Stimulated activated memory B cell treated with anti-CD40 and anti-IgM and Interleukin-4, amounts not matched to agents 10 μg/mL and 1 μg/mL and 100 μg/mL, for 72 hours (primary cell): ENCODE results near the gene CDK18.

Experiments used
- ATAC-seq: fragments of 150-1000 bp; cut with Tn5 transposase; 2 replicates; pipeline ENCODE4 v1.10.0; 2021
- H3K27ac Mint-ChIP-seq: one replicate; pipeline ENCODE4 v1.8.0; 2022; ENCODE audit warnings: mild to moderate bottlenecking, mixed read lengths
- H3K27me3 Mint-ChIP-seq: one replicate; pipeline ENCODE4 v1.8.0; 2022; ENCODE audit warnings: mixed read lengths
- H3K36me3 Mint-ChIP-seq: one replicate; pipeline ENCODE4 v1.8.0; 2022; ENCODE audit warnings: mixed read lengths
- H3K4me1 Mint-ChIP-seq: one replicate; pipeline ENCODE4 v1.8.0; 2022; ENCODE audit warnings: mixed read lengths
- H3K4me3 Mint-ChIP-seq: one replicate; pipeline ENCODE4 v1.8.0; 2022; ENCODE audit warnings: mild to moderate bottlenecking, moderate library complexity, mixed read lengths
- H3K9me3 Mint-ChIP-seq: one replicate; pipeline ENCODE4 v1.8.0; 2022; ENCODE audit warnings: mixed read lengths

CDK18 gene

DNA sequence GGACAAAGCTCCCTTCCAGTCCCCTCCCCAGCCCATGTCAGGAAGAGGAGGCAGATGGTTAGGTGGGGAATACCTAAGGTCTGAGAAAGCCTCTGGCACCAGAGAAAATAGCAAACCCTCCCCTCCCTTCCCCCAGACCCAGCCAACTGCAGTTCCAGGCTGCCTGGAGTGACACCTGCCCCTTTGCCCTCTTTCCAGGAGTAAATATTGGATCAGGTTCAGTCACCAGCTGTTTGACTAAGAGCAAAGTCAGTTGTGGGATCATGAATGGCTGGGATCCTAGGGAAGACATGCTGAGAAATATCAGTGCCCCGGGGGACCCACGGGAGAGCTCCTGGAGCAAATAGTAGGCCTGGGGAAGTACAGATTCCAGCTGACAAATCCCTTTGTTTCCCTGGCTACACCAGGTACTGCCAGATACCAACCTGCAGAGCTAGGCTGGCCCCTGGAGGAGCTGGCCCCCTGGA lies 12.2 kb upstream of the CDK18 start:
- Mint-ChIP-seq H3K27me3 (peaks cover 77% of the 10 kb centered on the region), H3K9me3 (no peaks in the 10 kb centered on the region), H3K27ac (no peak overlapping the region), H3K4me3 (no peak overlapping the region), H3K4me1 (peaks cover 7% of the 10 kb centered on the region), H3K36me3 (no peaks in the 10 kb centered on the region)
- no peak for ATAC-seq

DNA sequence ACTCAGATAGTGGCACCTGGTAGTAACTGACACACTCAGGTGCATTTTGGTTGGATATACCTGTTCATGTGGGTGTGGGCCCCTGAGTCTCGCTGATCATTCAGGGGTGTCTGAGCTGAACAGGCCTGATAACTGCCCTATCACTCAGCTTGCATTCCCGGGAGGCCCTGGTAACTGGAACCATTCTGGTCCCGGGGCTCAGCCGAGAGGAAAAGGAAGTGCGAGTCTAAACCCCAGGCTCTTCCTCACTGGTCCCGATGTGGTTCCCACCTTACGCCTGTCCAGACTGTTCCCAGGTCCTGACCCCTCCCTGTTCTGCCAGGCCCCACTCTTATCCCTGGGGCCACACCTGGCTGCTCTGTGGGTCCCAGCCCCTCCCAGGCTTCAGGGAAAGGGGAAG lies 11.7 kb upstream of the CDK18 start:
- ATAC-seq = no peak
- Mint-ChIP-seq H3K4me3 (no peak overlapping the region), H3K36me3 (no peaks in the 10 kb centered on the region), H3K27ac (no peak overlapping the region), H3K4me1 (peaks cover 7% of the 10 kb centered on the region), H3K9me3 (no peaks in the 10 kb centered on the region), H3K27me3 (peaks cover 76% of the 10 kb centered on the region)

DNA sequence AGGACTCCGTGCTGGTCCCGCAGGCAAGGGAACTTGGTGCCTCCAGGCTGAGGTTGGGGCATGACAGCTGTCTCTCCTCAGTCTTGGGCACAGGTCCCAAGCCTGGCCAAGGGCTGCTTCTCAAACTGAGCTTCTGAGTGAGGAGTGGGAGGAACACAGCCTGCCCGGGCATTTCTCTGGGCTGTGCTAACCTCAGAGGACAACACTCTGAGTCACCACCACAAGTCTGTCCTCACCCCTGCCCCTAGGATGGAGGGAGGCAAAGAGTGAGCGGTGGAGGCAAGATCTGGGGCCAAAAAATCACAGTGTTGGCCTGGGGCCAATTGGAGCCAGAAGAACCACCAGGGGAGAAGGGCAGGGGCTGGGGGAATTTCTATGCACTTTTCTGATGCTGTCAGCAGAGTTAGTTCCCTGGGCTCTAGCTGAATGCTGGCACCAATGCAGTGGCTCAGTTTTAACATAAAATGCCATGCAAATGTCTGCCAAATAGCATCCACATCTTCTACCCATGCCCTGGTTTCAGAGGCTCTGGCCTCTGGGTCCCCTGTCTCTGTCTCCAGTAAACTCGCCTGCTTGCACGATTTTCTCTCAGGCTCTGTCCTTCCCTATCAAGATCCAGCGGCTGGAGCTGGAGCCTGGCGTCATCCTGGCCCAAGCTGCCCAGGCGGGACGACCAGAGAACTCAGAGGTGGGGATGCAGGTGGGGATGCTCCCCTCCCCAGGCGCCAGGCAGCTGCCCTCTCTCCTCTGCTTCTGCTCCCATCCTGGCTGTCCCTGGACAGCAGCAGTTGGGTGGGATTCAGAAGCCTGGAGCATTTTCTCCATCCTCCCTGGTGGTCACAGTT lies 11.0 kb upstream of the CDK18 start:
- H3K4me1 Mint-ChIP-seq = peaks cover 7% of the 10 kb centered on the region
- H3K27ac Mint-ChIP-seq = no peak overlapping the region
- no peaks in the 10 kb centered on the region for H3K36me3 Mint-ChIP-seq
- H3K9me3 Mint-ChIP-seq = no peaks in the 10 kb centered on the region
- no peak overlapping the region for H3K4me3 Mint-ChIP-seq
- H3K27me3 Mint-ChIP-seq = peaks cover 70% of the 10 kb centered on the region
- peak; percentile 22 for ATAC-seq

DNA sequence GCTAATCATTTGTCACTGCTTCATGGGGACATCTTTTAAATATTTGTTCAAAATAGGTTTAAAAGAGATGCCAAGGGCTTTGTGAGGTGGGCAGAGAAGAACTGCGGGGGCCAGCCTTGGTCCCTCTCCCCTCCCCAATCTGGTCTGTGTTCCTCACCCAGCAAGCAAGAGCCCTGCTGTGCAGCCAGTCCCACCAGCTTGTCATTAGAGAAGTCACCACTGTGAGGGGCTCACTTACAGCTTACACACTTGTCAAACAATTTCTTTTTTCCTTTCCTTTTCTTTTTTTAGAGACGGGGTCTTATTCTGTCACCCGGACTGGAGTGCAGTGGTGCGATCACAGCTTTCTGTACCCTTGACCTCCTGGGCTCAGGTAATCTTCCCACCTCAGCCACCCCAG lies 10.4 kb upstream of the CDK18 start:
- no peaks in the 10 kb centered on the region for H3K36me3 Mint-ChIP-seq
- no peak for ATAC-seq
- H3K4me3 Mint-ChIP-seq = no peak overlapping the region
- peaks cover 7% of the 10 kb centered on the region for H3K4me1 Mint-ChIP-seq
- no peak overlapping the region for H3K27ac Mint-ChIP-seq
- H3K9me3 Mint-ChIP-seq = no peaks in the 10 kb centered on the region
- H3K27me3 Mint-ChIP-seq = peaks cover 69% of the 10 kb centered on the region

DNA sequence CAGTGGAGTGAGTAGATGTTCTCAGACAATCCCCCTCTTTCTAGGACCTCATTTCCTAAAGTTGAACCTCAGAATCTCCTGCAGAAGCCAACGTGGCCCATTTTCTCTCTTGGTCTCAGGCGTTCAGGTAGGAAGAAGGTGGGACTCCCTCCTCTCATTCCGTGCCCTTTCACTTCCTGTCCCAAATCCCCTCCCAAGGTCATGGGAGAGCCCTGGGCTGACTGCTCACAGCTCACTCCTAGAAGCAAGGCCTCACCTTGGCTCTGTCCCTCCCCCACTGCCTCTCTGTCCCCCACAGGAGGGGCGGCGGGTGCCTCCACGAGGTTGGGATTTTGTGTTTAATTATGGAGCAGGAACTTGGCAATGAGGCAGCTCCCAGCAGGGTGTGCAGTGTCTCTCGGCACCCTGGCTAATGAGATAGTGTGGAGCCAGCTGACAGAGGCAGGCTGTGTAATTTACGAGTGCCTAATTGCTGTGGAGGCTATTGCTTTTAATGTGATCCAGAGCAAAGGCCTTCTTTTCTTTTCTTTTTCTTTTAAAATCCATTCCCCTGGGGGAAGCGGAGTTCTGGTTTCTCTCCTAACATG lies 9.1 kb upstream of the CDK18 start:
- no peaks in the 10 kb centered on the region for H3K36me3 Mint-ChIP-seq
- H3K9me3 Mint-ChIP-seq = no peaks in the 10 kb centered on the region
- ATAC-seq = no peak
- H3K4me3 Mint-ChIP-seq = no peak overlapping the region
- peaks cover 60% of the 10 kb centered on the region for H3K27me3 Mint-ChIP-seq
- H3K4me1 Mint-ChIP-seq = no peaks in the 10 kb centered on the region
- no peak overlapping the region for H3K27ac Mint-ChIP-seq

DNA sequence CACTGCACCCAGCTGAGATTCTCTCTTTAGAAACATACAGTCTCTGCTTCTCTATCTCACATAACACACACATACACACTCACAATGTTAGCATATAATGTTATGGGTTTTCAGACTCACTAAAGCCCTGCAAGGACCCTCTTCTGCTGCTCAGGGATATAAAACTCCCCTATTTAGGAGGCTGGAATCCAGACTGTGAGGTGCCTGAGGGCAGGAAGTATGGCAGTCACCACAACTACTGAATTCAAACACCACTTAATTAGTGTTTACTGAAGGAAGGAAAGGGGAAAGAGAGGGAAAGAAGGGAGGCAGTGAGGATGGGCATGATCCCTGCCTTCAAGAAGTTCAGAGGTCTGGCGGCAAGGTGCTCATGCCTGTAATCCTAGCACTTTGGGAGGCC lies 7.8 kb upstream of the CDK18 start:
- no peak overlapping the region for H3K27ac Mint-ChIP-seq
- H3K4me1 Mint-ChIP-seq = no peaks in the 10 kb centered on the region
- H3K4me3 Mint-ChIP-seq = no peak overlapping the region
- H3K9me3 Mint-ChIP-seq = no peaks in the 10 kb centered on the region
- no peaks in the 10 kb centered on the region for H3K36me3 Mint-ChIP-seq
- ATAC-seq = no peak
- H3K27me3 Mint-ChIP-seq = peaks cover 58% of the 10 kb centered on the region

DNA sequence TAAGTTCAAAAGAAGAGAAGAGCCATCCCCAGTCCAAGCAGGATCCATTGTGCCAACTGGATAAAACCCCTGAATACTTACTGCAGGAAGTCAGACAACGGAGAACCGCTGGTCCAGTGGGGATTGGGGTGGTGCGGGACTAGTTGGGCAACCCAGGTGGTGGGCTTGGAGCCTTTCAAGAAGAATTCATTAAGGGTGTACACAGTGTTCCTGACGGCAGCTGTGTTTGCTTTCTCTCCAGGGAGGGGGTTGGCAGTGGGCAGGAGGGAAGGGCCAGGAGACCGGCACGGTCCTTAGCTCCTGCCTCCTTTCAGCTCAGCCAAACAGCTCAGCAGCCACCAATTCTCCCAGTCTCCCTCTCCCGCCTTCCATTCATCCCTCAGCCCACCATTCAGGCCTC lies 7.1 kb upstream of the CDK18 start:
- ATAC-seq = no peak
- Mint-ChIP-seq H3K9me3 (no peaks in the 10 kb centered on the region), H3K36me3 (no peaks in the 10 kb centered on the region), H3K4me3 (no peak overlapping the region), H3K27me3 (peaks cover 51% of the 10 kb centered on the region), H3K4me1 (no peaks in the 10 kb centered on the region), H3K27ac (no peak overlapping the region)

DNA sequence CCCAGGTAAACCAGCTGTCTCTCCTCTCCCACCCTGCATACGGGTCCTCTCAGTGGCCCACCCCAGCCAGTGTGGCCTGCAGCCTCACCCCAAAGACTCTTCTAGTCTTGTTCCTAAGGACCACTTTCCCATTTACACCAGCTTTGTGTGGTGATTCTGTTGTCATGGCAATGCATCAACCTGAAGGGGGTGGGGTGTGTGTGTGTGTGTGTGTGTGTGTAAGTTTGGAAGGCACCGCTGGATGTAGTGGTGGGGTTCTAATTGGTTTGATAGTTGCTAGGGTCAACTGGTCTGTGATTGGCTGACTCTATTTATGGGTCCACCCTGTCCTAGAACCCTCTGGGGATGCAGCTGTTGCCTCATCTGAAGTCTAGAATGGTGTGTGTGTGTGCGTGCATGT lies 4.7 kb upstream of the CDK18 start:
- Mint-ChIP-seq H3K4me3 (no peak overlapping the region), H3K27ac (no peak overlapping the region), H3K9me3 (no peaks in the 10 kb centered on the region), H3K27me3 (peaks cover 30% of the 10 kb centered on the region), H3K4me1 (peaks cover 1% of the 10 kb centered on the region), H3K36me3 (no peaks in the 10 kb centered on the region)
- ATAC-seq = no peak

DNA sequence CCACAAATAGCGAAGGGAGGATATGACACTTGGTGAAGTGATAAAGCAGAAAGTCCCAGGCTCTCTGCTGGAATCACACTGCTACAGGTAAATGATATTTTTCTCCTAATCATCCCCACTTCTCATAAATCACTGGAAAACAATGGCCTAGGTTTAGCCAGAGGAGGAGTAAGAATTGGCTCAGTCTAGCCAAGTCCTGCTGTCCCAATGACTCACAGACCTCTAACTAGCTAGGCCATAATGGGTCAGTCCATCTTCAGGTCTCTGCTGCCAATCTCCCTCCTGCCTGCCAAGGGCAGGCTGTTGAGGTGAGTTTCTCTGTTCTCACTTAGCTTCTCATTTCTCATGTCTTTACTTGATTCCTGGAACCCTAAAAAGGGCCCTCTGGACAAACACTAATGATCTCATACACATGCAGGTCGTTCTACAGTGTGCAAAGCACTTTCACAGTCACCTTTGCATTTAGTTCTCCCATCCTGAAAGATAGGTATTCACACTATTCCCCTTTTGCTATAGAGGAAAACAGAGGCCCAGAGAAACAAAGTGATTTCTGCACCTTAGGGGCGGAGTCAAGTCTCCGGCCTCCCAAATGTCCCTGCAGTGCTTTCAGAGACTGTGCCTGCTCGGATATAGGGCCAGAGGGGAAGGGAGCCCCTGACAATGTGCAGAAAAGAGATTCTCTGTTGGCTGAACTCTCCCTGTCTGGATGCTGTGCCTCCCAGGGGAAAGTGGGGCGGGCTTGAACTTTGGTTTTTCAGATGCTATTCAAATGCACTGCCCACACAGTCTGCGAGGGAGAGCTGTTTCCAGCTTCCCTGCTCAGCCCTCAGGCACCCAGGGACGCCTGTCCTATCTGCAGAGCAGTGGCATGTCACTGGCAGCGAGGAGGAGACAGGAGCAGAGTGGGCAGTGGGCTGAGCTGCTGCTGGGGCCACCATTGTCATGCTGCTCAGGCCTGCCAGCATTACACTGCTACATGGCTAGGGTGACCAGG lies 3.9 kb upstream of the CDK18 start:
- Mint-ChIP-seq H3K27me3 (peaks cover 30% of the 10 kb centered on the region), H3K9me3 (no peaks in the 10 kb centered on the region), H3K4me1 (peaks cover 9% of the 10 kb centered on the region), H3K4me3 (no peak overlapping the region), H3K27ac (no peak overlapping the region), H3K36me3 (no peaks in the 10 kb centered on the region)
- ATAC-seq = no peak

DNA sequence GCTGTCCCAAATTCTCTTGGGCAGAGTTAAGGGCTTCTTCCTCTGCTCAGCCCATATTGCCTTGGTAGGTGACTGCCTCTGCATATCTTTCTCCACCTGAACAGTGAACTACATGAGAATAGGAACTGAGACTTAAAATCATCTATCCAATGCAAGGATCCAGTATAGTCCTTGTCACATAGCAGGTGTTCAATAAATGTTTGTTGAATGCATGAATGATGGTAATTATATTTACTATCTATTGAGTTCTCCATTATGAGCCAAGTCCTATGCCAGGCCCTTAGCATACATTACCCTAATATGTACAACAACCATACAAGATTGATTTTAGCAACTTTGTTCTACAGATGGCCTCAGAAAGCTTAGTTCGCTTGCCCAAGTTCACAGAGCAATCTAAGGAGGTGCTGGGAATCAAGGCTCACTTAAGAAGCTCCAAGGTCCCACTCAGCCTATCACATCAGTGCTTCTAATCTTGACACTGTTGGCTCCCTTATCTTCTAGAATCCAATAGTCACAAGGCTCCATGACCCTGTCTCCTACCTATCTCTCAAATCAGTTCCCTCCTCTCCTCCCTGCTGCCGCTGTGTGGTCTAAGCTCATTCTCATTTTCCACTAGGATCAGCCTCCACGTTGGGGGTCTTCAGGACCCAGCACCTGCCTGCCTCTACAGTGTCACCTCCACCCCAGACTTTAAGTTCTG lies 2.2 kb upstream of the CDK18 start:
- no peak for ATAC-seq
- H3K4me3 Mint-ChIP-seq = no peak overlapping the region
- no peaks in the 10 kb centered on the region for H3K36me3 Mint-ChIP-seq
- H3K27ac Mint-ChIP-seq = no peak overlapping the region
- peaks cover 14% of the 10 kb centered on the region for H3K27me3 Mint-ChIP-seq
- H3K4me1 Mint-ChIP-seq = peaks cover 9% of the 10 kb centered on the region
- H3K9me3 Mint-ChIP-seq = no peaks in the 10 kb centered on the region

DNA sequence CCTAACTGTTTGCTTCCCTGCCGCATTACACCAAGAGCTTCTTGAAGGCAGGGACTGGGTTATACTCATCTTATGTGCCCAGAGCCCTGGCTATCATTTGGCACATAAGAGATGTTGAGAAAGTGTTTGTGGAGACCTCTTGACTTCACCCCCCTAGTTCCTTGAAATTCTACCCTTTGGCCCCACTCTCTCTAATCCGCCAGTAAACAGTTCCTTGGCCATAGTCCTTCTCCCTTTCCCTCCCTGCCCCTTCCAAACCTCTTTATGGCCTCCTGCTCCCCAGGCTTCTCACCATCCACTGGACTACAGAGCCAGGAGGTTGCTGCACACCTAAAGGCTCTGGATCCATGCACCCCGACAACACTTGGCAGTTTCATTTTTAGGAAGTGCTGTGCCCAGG lies 1.5 kb upstream of the CDK18 start:
- no peak overlapping the region for H3K27ac Mint-ChIP-seq
- H3K4me1 Mint-ChIP-seq = peaks cover 9% of the 10 kb centered on the region
- ATAC-seq = no peak

DNA sequence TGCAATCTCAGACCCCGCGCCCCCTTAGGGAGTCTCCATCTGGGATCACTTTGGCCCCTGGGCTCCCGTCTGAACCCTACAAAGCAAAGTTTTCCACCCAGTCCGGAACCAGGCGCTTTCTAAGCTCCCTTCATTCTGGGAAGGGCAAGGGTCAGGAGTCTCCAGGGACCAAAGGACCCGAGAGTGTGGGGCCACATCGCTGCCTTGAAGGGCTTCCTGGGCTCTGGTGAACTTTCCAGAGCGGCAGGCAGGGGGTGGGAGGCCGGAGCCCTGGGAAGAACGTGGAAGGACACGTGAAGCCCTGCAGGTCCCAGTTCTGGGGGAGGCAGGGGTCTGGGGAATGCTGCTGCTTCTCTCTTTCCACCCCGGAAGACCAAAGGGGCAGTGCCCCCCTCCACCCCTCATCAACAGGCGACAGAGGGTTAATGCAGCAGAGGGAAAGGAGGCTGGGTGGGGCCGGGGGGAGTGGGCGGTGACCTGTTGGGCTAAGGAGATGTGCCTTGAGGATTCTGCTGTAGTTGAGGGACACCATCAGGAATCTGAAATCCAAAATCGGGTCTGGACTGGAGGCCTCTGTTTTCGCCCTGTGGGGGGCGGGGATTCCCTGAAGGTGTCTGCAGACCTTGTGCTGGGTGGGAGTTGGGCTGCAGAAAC lies 734 bp downstream of the CDK18 start:
- peaks cover 9% of the 10 kb centered on the region for H3K4me1 Mint-ChIP-seq
- H3K36me3 Mint-ChIP-seq = no peaks in the 10 kb centered on the region
- H3K27me3 Mint-ChIP-seq = peaks cover 18% of the 10 kb centered on the region
- no peaks in the 10 kb centered on the region for H3K9me3 Mint-ChIP-seq
- no peak for ATAC-seq
- peak overlapping the region; percentile 73 for H3K4me3 Mint-ChIP-seq
- peak overlapping the region; percentile 63 for H3K27ac Mint-ChIP-seq

More for the DNA sequence above, 1.5 kb upstream of the CDK18 start:
- H3K36me3 Mint-ChIP-seq = no peaks in the 10 kb centered on the region
- no peaks in the 10 kb centered on the region for H3K9me3 Mint-ChIP-seq
- H3K4me3 Mint-ChIP-seq = no peak overlapping the region
- H3K27me3 Mint-ChIP-seq = peaks cover 13% of the 10 kb centered on the region

DNA sequence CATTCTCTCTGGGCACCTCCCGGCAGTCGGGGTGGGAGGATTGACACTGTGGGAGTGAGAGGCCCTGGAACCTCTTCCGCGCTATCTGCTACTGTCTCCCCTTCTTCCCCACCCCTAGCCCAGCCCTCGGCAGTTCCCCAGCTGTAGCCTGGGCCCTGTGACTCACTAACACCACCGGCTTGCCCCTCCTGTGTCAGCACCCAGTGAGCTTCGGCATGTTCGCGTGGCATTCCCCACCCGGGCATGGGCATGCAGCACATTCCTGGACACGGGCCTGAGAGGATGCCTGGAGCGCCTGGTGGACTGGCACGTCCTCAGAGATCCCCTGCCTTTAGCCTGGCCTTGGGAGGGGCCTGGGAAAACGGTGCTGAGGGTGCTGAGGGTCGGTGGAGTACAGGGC lies 1.3 kb downstream of the CDK18 start:
- Mint-ChIP-seq H3K9me3 (no peaks in the 10 kb centered on the region), H3K4me3 (no peak overlapping the region), H3K4me1 (peaks cover 9% of the 10 kb centered on the region), H3K36me3 (no peaks in the 10 kb centered on the region), H3K27ac (no peak overlapping the region), H3K27me3 (peaks cover 18% of the 10 kb centered on the region)
- no peak for ATAC-seq

DNA sequence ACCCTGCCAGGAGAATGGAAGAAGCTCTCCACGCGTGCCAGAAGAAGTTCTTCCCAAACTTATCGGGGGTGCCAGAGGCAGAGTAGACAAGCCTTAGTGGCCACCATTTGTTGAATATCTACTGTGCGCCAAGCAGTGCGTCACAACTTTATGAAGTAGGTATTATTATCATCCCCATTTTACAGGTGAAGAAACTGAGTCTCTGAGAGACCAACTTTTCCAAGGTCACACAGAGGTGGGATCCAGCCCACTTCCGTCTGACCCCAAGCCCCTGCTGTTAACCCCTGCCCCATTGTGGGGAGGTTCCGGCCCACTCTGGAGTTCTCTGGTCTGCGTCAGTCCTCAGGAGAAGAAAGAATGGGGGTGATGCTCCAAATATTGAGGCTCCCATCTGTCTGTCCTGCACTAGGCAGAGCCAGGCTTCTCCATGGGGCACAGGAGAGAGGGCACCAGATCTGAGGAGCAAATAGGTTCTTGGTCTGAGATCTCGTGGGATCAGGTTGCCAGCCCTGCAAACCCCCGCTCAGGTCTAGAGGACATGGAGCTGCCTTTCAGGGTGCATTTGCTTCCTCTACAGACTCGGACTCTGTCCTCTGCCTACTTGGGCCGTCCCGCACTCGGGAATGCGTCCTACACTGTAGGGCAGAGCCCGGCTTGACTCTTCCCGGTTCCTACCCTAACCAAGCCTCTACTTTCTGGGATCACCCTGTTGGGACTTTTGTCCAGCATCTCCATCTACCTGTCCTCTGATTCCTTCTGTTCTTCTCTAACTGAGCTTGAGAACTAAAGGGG lies 2.1 kb downstream of the CDK18 start:
- H3K36me3 Mint-ChIP-seq = no peaks in the 10 kb centered on the region
- no peak overlapping the region for H3K4me3 Mint-ChIP-seq

More for the DNA sequence above, 2.1 kb downstream of the CDK18 start:
- no peak for ATAC-seq
- H3K27me3 Mint-ChIP-seq = peaks cover 18% of the 10 kb centered on the region
- peaks cover 9% of the 10 kb centered on the region for H3K4me1 Mint-ChIP-seq
- H3K27ac Mint-ChIP-seq = no peak overlapping the region
- H3K9me3 Mint-ChIP-seq = no peaks in the 10 kb centered on the region
